Endodermal cell (in vitro differentiated cells): ENCODE results near the gene TMEM207. TPM values are rescaled to one million over a fixed set of nuclear protein-coding genes. Genes with fewer than 3 reads are reported as not detected.

Experiments
- DNase-seq: peaks from one replicate; pipeline ENCODE4 v3.0.0-alpha.2; 2017
- H3K27ac ChIP-seq: 2 replicates; pipeline ENCODE4 v1.5.1; 2013; ENCODE audit warnings: mild to moderate bottlenecking, low read depth, low read length, moderate library complexity
- H3K27me3 ChIP-seq: 2 replicates; pipeline ENCODE4 v1.6.1; 2013; ENCODE audit warnings: mild to moderate bottlenecking, low read length, moderate library complexity; ENCODE audit not compliant: insufficient read depth, control insufficient read depth, poor library complexity, severe bottlenecking
- H3K36me3 ChIP-seq: 2 replicates; pipeline ENCODE4 v1.7.0; 2013; ENCODE audit warnings: mild to moderate bottlenecking, low read length, moderate library complexity; ENCODE audit not compliant: control insufficient read depth, insufficient read depth
- H3K4me1 ChIP-seq: one replicate; pipeline ENCODE4 v1.7.0; 2013; ENCODE audit warnings: low read length; ENCODE audit not compliant: control insufficient read depth, insufficient read depth
- H3K4me3 ChIP-seq: 2 replicates; pipeline ENCODE4 v1.5.1; 2013; ENCODE audit warnings: mild to moderate bottlenecking, low read length, moderate library complexity
- H3K9ac ChIP-seq: 2 replicates; pipeline ENCODE4 v1.6.1; 2013; ENCODE audit warnings: mild to moderate bottlenecking, low read length, moderate library complexity; ENCODE audit not compliant: poor library complexity, severe bottlenecking; ENCODE audit errors: extremely low read depth
- H3K9me3 ChIP-seq: 2 replicates; pipeline ENCODE4 v1.6.1; 2013; ENCODE audit warnings: mild to moderate bottlenecking, low read length, moderate library complexity; ENCODE audit not compliant: control insufficient read depth
- H3K27ac Mint-ChIP-seq: 2 replicates; pipeline ENCODE4 v1.8.0; 2020; ENCODE audit warnings: mixed read lengths
- H3K27me3 Mint-ChIP-seq: 2 replicates; pipeline ENCODE4 v1.8.0; 2021; ENCODE audit warnings: mild to moderate bottlenecking, mixed read lengths; ENCODE audit not compliant: insufficient read depth
- H3K36me3 Mint-ChIP-seq: 2 replicates; pipeline ENCODE4 v1.8.0; 2020; ENCODE audit warnings: low read depth, mixed read lengths
- H3K4me1 Mint-ChIP-seq: 2 replicates; pipeline ENCODE4 v1.8.0; 2020; ENCODE audit warnings: mixed read lengths
- H3K4me3 Mint-ChIP-seq: 2 replicates; pipeline ENCODE4 v1.8.0; 2020; ENCODE audit warnings: mild to moderate bottlenecking, moderate library complexity, mixed read lengths
- H3K9me3 Mint-ChIP-seq: 2 replicates; pipeline ENCODE4 v1.8.0; 2020; ENCODE audit warnings: mild to moderate bottlenecking, mixed read lengths
- CTCF ChIP-seq: fragments of 200-600 bp; sonication (generic); conservative IDR thresholded peaks from 2 replicates; pipeline ENCODE4 v1.5.0; 2021; ENCODE audit warnings: antibody characterized with exemption, mild to moderate bottlenecking
- total RNA-seq, 2 donors: library from RNA; stranded (reverse); fragmentation: NEBNext Ultra II Directional in 1 of 2; extraction: Animal tissue kit (Norgen Biotek cat#: 25700) in 1 of 2; gene quantifications; 2 replicates in 1 of 2; 3 replicates in 1 of 2; pipeline ENCODE4 v1.2.1, GENCODE V29; 2021

Gene TMEM207
- total RNA-seq, 2 donors from 2014 or later = not detected

- H3K36me3 ChIP-seq = no peaks in the 10 kb centered on the region
Measured at GRCh38 chr3:190382082-190382481, 67.6 kb downstream of the TMEM207 start.

GRCh38 chr3:190381441-190381840 is 68.3 kb downstream of the TMEM207 start:
- no peaks in the 10 kb centered on the region for H3K36me3 ChIP-seq
- peaks cover 18% of the 10 kb centered on the region for H3K4me1 Mint-ChIP-seq
- H3K27me3 Mint-ChIP-seq = no peaks in the 10 kb centered on the region

More at GRCh38 chr3:190382082-190382481, 67.6 kb downstream of the TMEM207 start:
- Mint-ChIP-seq H3K4me3 (no peak overlapping the region), H3K27ac (no peak overlapping the region), H3K36me3 (no peaks in the 10 kb centered on the region), H3K4me1 (peaks cover 13% of the 10 kb centered on the region), H3K27me3 (no peaks in the 10 kb centered on the region), H3K9me3 (no peaks in the 10 kb centered on the region)
- Histone ChIP-seq H3K9ac (no peak overlapping the region), H3K27ac (no peak overlapping the region), H3K9me3 (no peaks in the 10 kb centered on the region), H3K4me1 (no peaks in the 10 kb centered on the region), H3K27me3 (no peaks in the 10 kb centered on the region), H3K4me3 (no peak overlapping the region)
- no peak for DNase-seq
- TF ChIP-seq CTCF = no peak

DNA sequence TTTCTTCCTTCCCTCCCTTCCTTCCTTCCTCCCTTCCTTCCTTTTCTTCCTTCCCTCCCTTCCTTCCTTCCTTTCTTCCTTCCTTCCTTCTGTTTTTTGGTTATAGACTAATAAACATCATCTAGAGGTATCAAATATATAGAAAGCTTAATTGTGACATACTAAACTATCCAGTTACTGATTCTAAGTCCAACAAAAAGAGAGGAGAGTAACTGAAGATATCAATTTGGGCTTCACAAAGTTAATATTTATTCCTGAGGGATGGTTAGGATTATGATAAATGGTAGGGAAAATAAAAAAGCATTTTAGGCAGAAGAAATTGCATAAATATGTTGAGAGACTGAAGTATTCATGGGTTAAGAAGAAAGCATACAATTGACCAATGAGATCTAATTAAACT is 69.5 kb downstream of the TMEM207 start:
- Mint-ChIP-seq H3K27ac (no peak overlapping the region), H3K9me3 (no peaks in the 10 kb centered on the region), H3K36me3 (no peaks in the 10 kb centered on the region), H3K4me1 (peaks cover 27% of the 10 kb centered on the region), H3K4me3 (no peak overlapping the region), H3K27me3 (no peaks in the 10 kb centered on the region)
- H3K9me3 ChIP-seq = no peaks in the 10 kb centered on the region
- H3K27me3 ChIP-seq = no peaks in the 10 kb centered on the region
- H3K27ac ChIP-seq = no peak overlapping the region
- no peak overlapping the region for H3K9ac ChIP-seq
- peaks cover 2% of the 10 kb centered on the region for H3K4me1 ChIP-seq
- DNase-seq = no peak
- no peak for TF ChIP-seq CTCF
- no peaks in the 10 kb centered on the region for H3K36me3 ChIP-seq
- no peak overlapping the region for H3K4me3 ChIP-seq

More at GRCh38 chr3:190381441-190381840, 68.3 kb downstream of the TMEM207 start:
- Histone ChIP-seq H3K27me3 (no peaks in the 10 kb centered on the region), H3K27ac (no peak overlapping the region), H3K4me3 (no peak overlapping the region), H3K9me3 (no peaks in the 10 kb centered on the region), H3K4me1 (no peaks in the 10 kb centered on the region), H3K9ac (no peak overlapping the region)
- no peak overlapping the region for H3K4me3 Mint-ChIP-seq
- no peak overlapping the region for H3K27ac Mint-ChIP-seq
- no peaks in the 10 kb centered on the region for H3K9me3 Mint-ChIP-seq
- H3K36me3 Mint-ChIP-seq = no peaks in the 10 kb centered on the region
- DNase-seq = no peak
- no peak for TF ChIP-seq CTCF

Other genes starting within 250 kb of the TMEM207 start
- gene CLDN1, start 127.5 kb downstream of the TMEM207 start, total RNA-seq = 10 to 100 TPM in 1 of 2 donors, 1 to 10 TPM in 1; 8.7 to 10.2 TPM
- gene CLDN16, start 61.7 kb downstream of the TMEM207 start, total RNA-seq = 1 to 10 TPM in 1 of 2 donors, under 1 TPM in 1; 0.40 to 1.1 TPM
- gene IL1RAP, start 64.2 kb upstream of the TMEM207 start, total RNA-seq = 1 to 10 TPM; 2.6 to 6.0 TPM